Measurements from ENCODE around the gene ENGASE. TPM values are rescaled to one million over a fixed set of nuclear protein-coding genes. Genes with fewer than 3 reads are reported as not detected.

ENGASE gene
- total and polyA plus RNA-seq, 2 of the 8 experiments (the other 6 are each of a cell fraction or from before 2014, with no cell fraction given): 9.3 to 36.1 TPM

- Histone ChIP-seq H4K8ac (ENCODE audit: extremely low read depth, insufficient read depth, low read length) (peak overlapping the region; percentile 45), H3K9ac (replicated peaks in 1 of 4; ENCODE audit: extremely low read depth in 1 of 4, low read depth in 3 of 4, low read length in 3 of 4) (no peak overlapping the region), H3K14ac (ENCODE audit: insufficient read length) (no peak overlapping the region), H3K9me3 (ENCODE audit: insufficient read depth in 2 of 2, low read depth in 1 of 2, low read length in 1 of 2) (no peaks in the 10 kb centered on the region), H3K23me2 (ENCODE audit: low read depth, low read length) (no peaks in the 10 kb centered on the region), H3K79me2 (ENCODE audit: control insufficient read depth in 1 of 2, insufficient read depth in 2 of 2, low read length in 2 of 2) (no peaks in the 10 kb centered on the region), H3K56ac (replicated peaks; ENCODE audit: insufficient read length, low read depth, low read length) (no peak overlapping the region), H3K4ac (replicated peaks; ENCODE audit: insufficient read length, low read depth, low read length) (no peak overlapping the region), H3K27ac (ENCODE audit: low read depth, low read length) (no peak overlapping the region), H3K4me3 (ENCODE audit: extremely low read depth in 1 of 4, insufficient read depth in 2 of 4, low read depth in 3 of 4, low read length in 4 of 4) (no peak overlapping the region), H3K23ac (ENCODE audit: insufficient read length) (no peak overlapping the region), H4K5ac (ENCODE audit: insufficient read length, low read depth, low read length) (no peak overlapping the region), H4K20me1 (replicated peaks in 1 of 2; ENCODE audit: control insufficient read depth in 1 of 2, insufficient read depth in 2 of 2, low read length in 2 of 2) (peaks cover 3 to 10% of the 10 kb centered on the region in 2 experiments), H2BK20ac (ENCODE audit: low read length) (no peak overlapping the region), H2AFZ (ENCODE audit: low read length) (no peak overlapping the region), H2BK12ac (ENCODE audit: low read depth, low read length) (no peak overlapping the region), H3K36me3 (ENCODE audit: control insufficient read depth in 2 of 4, insufficient read depth in 4 of 4, low read length in 3 of 4) (peaks cover 0 to 6% (median 0%) of the 10 kb centered on the region in 4 experiments; a peak in 2 of 8 replicates), H3K79me1 (ENCODE audit: low read depth, low read length) (no peaks in the 10 kb centered on the region), H4K91ac (replicated peaks; ENCODE audit: insufficient read length, low read length) (no peak overlapping the region), H2BK15ac (ENCODE audit: low read length) (no peak overlapping the region), H3K27me3 (replicated peaks in 1 of 4; ENCODE audit: control insufficient read depth in 3 of 4, extremely low read depth in 1 of 4, insufficient read depth in 3 of 4, low read length in 3 of 4) (no peaks in the 10 kb centered on the region), H2BK5ac (ENCODE audit: low read depth, low read length) (no peak overlapping the region), H3K18ac (ENCODE audit: extremely low read depth, low read length) (no peak overlapping the region), H3K4me2 (ENCODE audit: insufficient read depth in 1 of 2, low read depth in 2 of 2, low read length in 2 of 2) (no peak overlapping the region), H2AK5ac (ENCODE audit: low read depth, low read length) (no peak overlapping the region), H3K4me1 (replicated peaks in 1 of 4; ENCODE audit: control insufficient read depth in 3 of 4, insufficient read depth in 4 of 4, low read length in 3 of 4) (no peaks in the 10 kb centered on the region), H2BK120ac (replicated peaks; ENCODE audit: low read depth, low read length) (no peak overlapping the region)
- ChIA-PET CTCF (ENCODE audit: partially characterized antibody) (interaction anchor here (0.6 to 11.5 kb wide), 62 partner anchors 7 to 1336 kb away, joined by 3 to 291 read pairs (median 4); partner anchors contain the start of gene ENGASE), POLR2A (ENCODE audit: partially characterized antibody) (interaction anchor here (0.6 to 1.0 kb wide), 4 partner anchors 10 to 603 kb away, joined by 3 to 4 read pairs (median 3); no protein-coding TSS in a partner anchor)
- 87% methylated on average over 25 of the region's 26 CpGs; no CpG with 5 or more reads in 1 of the 2 experiments for WGBS, 2 experiments (ENCODE audit: extremely low coverage in 1 of 2, insufficient coverage in 1 of 2, insufficient read length in 1 of 2, insufficient replicate concordance in 2 of 2, low coverage in 1 of 2, low lambda C conversion rate in 2 of 2, missing lambda C conversion rate in 1 of 2)
- DNase-seq (ENCODE audit: low read depth in 1 of 2, low spot score in 2 of 2) (no peak), FAIRE-seq (no peak)
- no peak for TF ChIP-seq CREB1 (IDR thresholded peaks at IDR 0.05)
- no peak for TF ChIP-seq USF2 (IDR thresholded peaks at IDR 0.05; ENCODE audit: low read length)
- no peak for TF ChIP-seq RAD21 (IDR thresholded peaks at IDR 0.05 in 1 of 2, conservative IDR thresholded peaks at IDR 0.05 in 1 of 2; ENCODE audit: low read depth in 2 of 2, low read length in 2 of 2)
- TF ChIP-seq JUN (IDR thresholded peaks at IDR 0.05; ENCODE audit: low read depth, low read length): no peak
- no peak for TF ChIP-seq SP4 (IDR thresholded peaks at IDR 0.05; ENCODE audit: low read length)
- TF ChIP-seq TAF1 (IDR thresholded peaks at IDR 0.05; ENCODE audit: low read depth, low read length): no peak
- no peak for TF ChIP-seq MAFK (IDR thresholded peaks at IDR 0.05; ENCODE audit: low read depth, low read length)
- TF ChIP-seq POLR2A (IDR thresholded peaks at IDR 0.05; ENCODE audit: control extremely low read depth in 1 of 2, low read depth in 2 of 2, low read length in 2 of 2): no peak
- TF ChIP-seq YY1 (IDR thresholded peaks at IDR 0.05; ENCODE audit: low read depth, low read length): no peak
- TF ChIP-seq HDAC6 (IDR thresholded peaks at IDR 0.05; ENCODE audit: low read depth, low read length): no peak
- TF ChIP-seq EGR1 (IDR thresholded peaks at IDR 0.05; ENCODE audit: borderline replicate concordance, low read depth, low read length): no peak
- no peak for TF ChIP-seq SRF (IDR thresholded peaks at IDR 0.05; ENCODE audit: low read depth, low read length)
- no peak for TF ChIP-seq TAF7 (optimal IDR thresholded peaks at IDR 0.05; ENCODE audit: borderline replicate concordance, low read depth, low read length)
These were observed 13.8 kb downstream of the ENGASE start for GRCh38 chr17:79088247-79088996.
